Panc1 (cell line): ENCODE measurements around the gene PAXIP1. TPM values are rescaled to one million over a fixed set of nuclear protein-coding genes. Genes with fewer than 3 reads are reported as not detected.

Source experiments
- ATAC-seq: fragments of 200-7000 bp; cut with Tn5 transposase; 2 replicates; pipeline ENCODE4 v1.9.1; 2020; ENCODE audit warnings: mild to moderate bottlenecking, moderate library complexity
- BruUV-seq: library from RNA; stranded (reverse); fragments of 400-500 nt; replicated peaks from 2 replicates; lab custom pipeline; 2021; lab: Mats Ljungman, UMichigan
- CTCF ChIA-PET: fragments of 300-600 bp; sonication (Branson Sonifier 250); formaldehyde crosslinking; loops from one replicate; lab custom pipeline; 2022; ENCODE audit warnings: antibody characterized with exemption; lab: Charles Lee
- POLR2A ChIA-PET: fragments of 300-600 bp; sonication (Branson Sonifier 250); formaldehyde crosslinking; loops from one replicate; lab custom pipeline; 2022; ENCODE audit warnings: antibody characterized with exemption; lab: Charles Lee
- DNase-seq: peaks from one replicate; pipeline ENCODE4 v3.0.0-alpha.2; 2010; ENCODE audit warnings: low read depth, low spot score
- H3K27ac ChIP-seq: 2 replicates; pipeline ENCODE4 v1.5.1; 2011; ENCODE audit warnings: mild to moderate bottlenecking, low read length, inconsistent platforms
- H3K27me3 ChIP-seq: fragments of 200-500 bp; sonication (Bioruptor generic); 2 replicates; pipeline ENCODE4 v1.6.0; 2014; ENCODE audit warnings: low read length, inconsistent platforms; ENCODE audit not compliant: control insufficient read depth, insufficient read depth
- H3K36me3 ChIP-seq: fragments of 200-500 bp; sonication (Bioruptor generic); 2 replicates; pipeline ENCODE4 v1.5.1; 2014; ENCODE audit warnings: inconsistent platforms, mild to moderate bottlenecking, low read length, moderate library complexity; ENCODE audit not compliant: control insufficient read depth, insufficient read depth
- H3K4me1 ChIP-seq: 2 replicates; pipeline ENCODE4 v1.5.1; 2011; ENCODE audit warnings: inconsistent platforms, mild to moderate bottlenecking, low read length, moderate library complexity; ENCODE audit not compliant: control insufficient read depth, insufficient read depth
- H3K4me3 ChIP-seq, 2 experiments: 2 replicates each; pipeline ENCODE4 v1.5.1; 2011 to 2012; ENCODE audit warnings: low read depth in 2 of 2, low read length in 2 of 2, mild to moderate bottlenecking in 2 of 2, inconsistent platforms in 1 of 2, moderate library complexity in 1 of 2
- H3K9me3 ChIP-seq: fragments of 200-500 bp; sonication (Bioruptor generic); 2 replicates; pipeline ENCODE4 v1.5.1; 2014; ENCODE audit warnings: low read depth, mild to moderate bottlenecking, inconsistent platforms, low read length, moderate library complexity; ENCODE audit not compliant: control insufficient read depth, insufficient read depth
- POLR2AphosphoS5 ChIP-seq: IDR thresholded peaks from 2 replicates; pipeline ENCODE4 v1.6.1; 2012; ENCODE audit warnings: mild to moderate bottlenecking, low read depth, low read length, moderate library complexity
- REST ChIP-seq, 2 experiments: IDR thresholded peaks; 2 replicates each; pipeline ENCODE4 v1.6.1; 2011 to 2012; ENCODE audit warnings: low read depth in 2 of 2, control low read depth in 1 of 2, low read length in 1 of 2, mild to moderate bottlenecking in 1 of 2, moderate library complexity in 1 of 2; ENCODE audit not compliant: insufficient read depth in 1 of 2
- SIN3A ChIP-seq: IDR thresholded peaks from 2 replicates; pipeline ENCODE4 v1.6.1; 2012; ENCODE audit warnings: low read depth, mild to moderate bottlenecking, low read length, moderate library complexity, borderline replicate concordance; ENCODE audit not compliant: insufficient read depth
- TCF7L2 ChIP-seq: IDR thresholded peaks from 2 replicates; pipeline ENCODE4 v1.6.1; 2011; ENCODE audit warnings: mild to moderate bottlenecking, low read depth, low read length, inconsistent platforms
- in situ Hi-C: cut with HindIII; loops from 2 replicates; pipeline ENCODE4 v1.10.0; 2016; ENCODE audit warnings: low sequenced_read_pairs, low pct_unique_long_range_greater_than_20kb
- intact Hi-C: fragments of 100-400 bp; cut with micrococcal nuclease; formaldehyde crosslinking; loops from one replicate; pipeline ENCODE4 v1.10.0; 2022; ENCODE audit not compliant: unreplicated experiment
- total RNA-seq: library from RNA; stranded (reverse); gene quantifications from one replicate; pipeline ENCODE4 v1.2.1, GENCODE V29; 2021; ENCODE audit not compliant: unreplicated experiment
- TF ChIP-seq, protein P1 (sequence below): fragments of 450-650 bp; IDR thresholded peaks from 2 replicates; pipeline ENCODE4 v1.5.1; 2017; ENCODE audit warnings: mild to moderate bottlenecking

The PAXIP1 gene
- total RNA-seq, 1 experiment from 2014 or later, result 27.3 TPM

GRCh38 chr7:154978017-154978416 is 24.9 kb downstream of the PAXIP1 start:
- ChIA-PET CTCF (no interaction called here), POLR2A (no interaction called here)
- ATAC-seq (no peak), DNase-seq (no peak)
- no peaks in the 10 kb centered on the region for H3K9me3 ChIP-seq
- in situ Hi-C loops (no loop called here), intact Hi-C loops (no loop called here)
- H3K27ac ChIP-seq, result no peak overlapping the region
- H3K4me3 ChIP-seq, result no peak overlapping the region
- H3K36me3 ChIP-seq, result peaks cover 24% of the 10 kb centered on the region
- H3K27me3 ChIP-seq, result no peaks in the 10 kb centered on the region
- BruUV-seq, result no TSS peak
- no peaks in the 10 kb centered on the region for H3K4me1 ChIP-seq
- no peak for TF ChIP-seq REST (IDR thresholded peaks at IDR 0.05; ENCODE audit: insufficient read depth in 1 of 2, low read depth in 2 of 2, low read length in 1 of 2)

- Histone ChIP-seq H3K27ac (no peak overlapping the region), H3K36me3 (peaks cover 20% of the 10 kb centered on the region), H3K27me3 (no peaks in the 10 kb centered on the region), H3K9me3 (no peaks in the 10 kb centered on the region), H3K4me3 (no peak overlapping the region), H3K4me1 (no peaks in the 10 kb centered on the region)
- DNase-seq (no peak), ATAC-seq (no peak)
- in situ Hi-C loops (no loop called here), intact Hi-C loops (no loop called here)
- TF ChIP-seq, protein P1, sequence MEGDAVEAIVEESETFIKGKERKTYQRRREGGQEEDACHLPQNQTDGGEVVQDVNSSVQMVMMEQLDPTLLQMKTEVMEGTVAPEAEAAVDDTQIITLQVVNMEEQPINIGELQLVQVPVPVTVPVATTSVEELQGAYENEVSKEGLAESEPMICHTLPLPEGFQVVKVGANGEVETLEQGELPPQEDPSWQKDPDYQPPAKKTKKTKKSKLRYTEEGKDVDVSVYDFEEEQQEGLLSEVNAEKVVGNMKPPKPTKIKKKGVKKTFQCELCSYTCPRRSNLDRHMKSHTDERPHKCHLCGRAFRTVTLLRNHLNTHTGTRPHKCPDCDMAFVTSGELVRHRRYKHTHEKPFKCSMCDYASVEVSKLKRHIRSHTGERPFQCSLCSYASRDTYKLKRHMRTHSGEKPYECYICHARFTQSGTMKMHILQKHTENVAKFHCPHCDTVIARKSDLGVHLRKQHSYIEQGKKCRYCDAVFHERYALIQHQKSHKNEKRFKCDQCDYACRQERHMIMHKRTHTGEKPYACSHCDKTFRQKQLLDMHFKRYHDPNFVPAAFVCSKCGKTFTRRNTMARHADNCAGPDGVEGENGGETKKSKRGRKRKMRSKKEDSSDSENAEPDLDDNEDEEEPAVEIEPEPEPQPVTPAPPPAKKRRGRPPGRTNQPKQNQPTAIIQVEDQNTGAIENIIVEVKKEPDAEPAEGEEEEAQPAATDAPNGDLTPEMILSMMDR, result no peak
- TF ChIP-seq TCF7L2 (no peak), SIN3A (no peak), REST (IDR thresholded peaks at IDR 0.05; ENCODE audit: insufficient read depth in 1 of 2, low read depth in 2 of 2, low read length in 1 of 2) (no peak), POLR2AphosphoS5 (no peak)
- ChIA-PET POLR2A (no interaction called here), CTCF (no interaction called here)
- no TSS peak for BruUV-seq
Observed at GRCh38 chr7:154977250-154977649, 25.7 kb downstream of the PAXIP1 start.
